Neural cell (in vitro differentiated cells): Measurements from ENCODE around the gene IGFBP7. TPM values are rescaled to one million over a fixed set of nuclear protein-coding genes. Genes with fewer than 3 reads are reported as not detected.

ENCODE experiments used
- H2AFZ ChIP-seq: fragments of 200-600, 300-800 bp; sonication (generic), shearing (Covaris generic); 2 replicates; pipeline ENCODE4 v1.6.0; 2014; ENCODE audit warnings: low read depth, mild to moderate bottlenecking, antibody characterized with exemption, low read length, moderate library complexity
- H3F3A ChIP-seq: fragments of 200-600 bp; shearing (Covaris generic); 2 replicates; pipeline ENCODE4 v1.6.1; 2016; ENCODE audit warnings: mild to moderate bottlenecking, moderate library complexity, mixed read lengths, antibody characterized with exemption, low read length; ENCODE audit not compliant: insufficient read depth, poor library complexity, severe bottlenecking
- H3K27ac ChIP-seq: fragments of 200-600, 300-800 bp; sonication (generic), shearing (Covaris generic); 2 replicates; pipeline ENCODE4 v1.5.1; 2014; ENCODE audit warnings: mild to moderate bottlenecking, low read length, moderate library complexity
- H3K27me3 ChIP-seq: fragments of 300-800, 200-600 bp; sonication (generic), shearing (Covaris generic); 2 replicates; pipeline ENCODE4 v1.6.0; 2014; ENCODE audit warnings: mild to moderate bottlenecking, low read depth, low read length, moderate library complexity; ENCODE audit not compliant: insufficient read depth
- H3K36me3 ChIP-seq: fragments of 300-800, 200-600 bp; sonication (generic), shearing (Covaris generic); 2 replicates; pipeline ENCODE4 v1.5.1; 2014; ENCODE audit warnings: mild to moderate bottlenecking, antibody characterized with exemption, low read length, moderate library complexity; ENCODE audit not compliant: insufficient read depth
- H3K4me2 ChIP-seq: fragments of 300-800, 200-600 bp; sonication (generic), shearing (Covaris generic); 2 replicates; pipeline ENCODE4 v1.6.0; 2014; ENCODE audit warnings: mild to moderate bottlenecking, low read length
- H3K4me3 ChIP-seq: fragments of 300-800, 200-600 bp; sonication (generic), shearing (Covaris generic); 2 replicates; pipeline ENCODE4 v1.5.1; 2014; ENCODE audit warnings: mild to moderate bottlenecking, low read length, moderate library complexity
- H3K79me2 ChIP-seq: fragments of 200-600 bp; shearing (Covaris generic); replicated peaks from 2 replicates; pipeline ENCODE4 v1.6.0; 2014; ENCODE audit warnings: mild to moderate bottlenecking, low read length, moderate library complexity; ENCODE audit not compliant: insufficient read depth
- H3K9ac ChIP-seq: fragments of 300-800, 200-600 bp; sonication (generic), shearing (Covaris generic); 2 replicates; pipeline ENCODE4 v1.6.1; 2016; ENCODE audit warnings: mild to moderate bottlenecking, low read length, mixed read lengths
- H3K9me2 ChIP-seq: fragments of 200-600 bp; shearing (Covaris generic); 2 replicates; pipeline ENCODE4 v1.6.1; 2016; ENCODE audit warnings: mild to moderate bottlenecking, low read length, mixed read lengths; ENCODE audit not compliant: insufficient read depth
- H3K9me3 ChIP-seq: fragments of 200-600, 300-800 bp; sonication (generic), shearing (Covaris generic); 2 replicates; pipeline ENCODE4 v1.6.1; 2016; ENCODE audit warnings: mild to moderate bottlenecking, mixed run types, low read length, moderate library complexity, mixed read lengths
- H4K20me1 ChIP-seq: fragments of 200-600 bp; shearing (Covaris generic); 2 replicates; pipeline ENCODE4 v1.6.1; 2016; ENCODE audit warnings: mild to moderate bottlenecking, mixed run types; ENCODE audit not compliant: insufficient read depth
- EP300 ChIP-seq: fragments of 450-650 bp; conservative IDR thresholded peaks from 2 replicates; pipeline ENCODE4 v1.6.1; 2014; ENCODE audit warnings: antibody characterized with exemption, mild to moderate bottlenecking, moderate library complexity; ENCODE audit not compliant: poor library complexity, severe bottlenecking
- MXI1 ChIP-seq: fragments of 450-650 bp; conservative IDR thresholded peaks from 2 replicates; pipeline ENCODE4 v1.6.1; 2014; ENCODE audit warnings: antibody characterized with exemption, mild to moderate bottlenecking; ENCODE audit not compliant: poor library complexity, severe bottlenecking
- POLR2AphosphoS5 ChIP-seq: IDR thresholded peaks from 2 replicates; pipeline ENCODE4 v1.6.1; 2012
- SMC3 ChIP-seq: fragments of 450-650 bp; conservative IDR thresholded peaks from 2 replicates; pipeline ENCODE4 v1.6.1; 2014; ENCODE audit warnings: antibody characterized with exemption, mild to moderate bottlenecking, moderate library complexity; ENCODE audit not compliant: poor library complexity
- TAF1 ChIP-seq: IDR thresholded peaks from 2 replicates; pipeline ENCODE4 v1.6.1; 2012; ENCODE audit warnings: low read depth
- polyA plus RNA-seq: library from polyadenylated mRNA; depleted of rRNA; stranded (reverse); fragments of >200 nt; gene quantifications from 2 replicates; pipeline ENCODE4 v1.2.3, GENCODE V29; 2014
- TF ChIP-seq, protein P1 (sequence below): IDR thresholded peaks from 2 replicates; pipeline ENCODE4 v1.6.1; 2012; ENCODE audit warnings: borderline replicate concordance

The IGFBP7 gene
- polyA plus RNA-seq, 1 donor from 2014 or later, result 0.33 TPM

DNA sequence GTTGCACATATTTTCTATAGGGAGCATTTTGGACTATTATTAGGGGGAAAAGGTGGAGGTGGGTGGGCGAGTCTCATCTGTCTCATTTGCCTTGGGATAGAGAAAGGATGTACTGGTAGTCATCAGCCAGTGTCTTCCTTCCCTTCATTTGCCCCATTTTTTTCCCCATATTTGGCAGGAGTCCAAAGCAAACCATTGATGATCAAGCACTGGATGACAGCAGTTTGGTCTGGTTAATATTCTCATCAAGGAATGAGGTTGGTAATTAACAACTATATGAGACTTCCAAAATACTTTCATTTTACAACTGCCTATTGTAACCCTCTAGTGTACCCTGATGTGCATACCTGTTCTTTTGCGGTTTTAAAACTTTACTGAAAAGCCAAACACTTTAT is 22.6 kb upstream of the IGFBP7 start:
- H3K4me2 ChIP-seq, result no peak overlapping the region

GRCh38 chr4:57131849-57132742 is 21.9 kb upstream of the IGFBP7 start:
- no peaks in the 10 kb centered on the region for H3K9me3 ChIP-seq

More for the DNA sequence above, 22.6 kb upstream of the IGFBP7 start:
- TF ChIP-seq POLR2AphosphoS5, result no peak
- TF ChIP-seq, protein P1, sequence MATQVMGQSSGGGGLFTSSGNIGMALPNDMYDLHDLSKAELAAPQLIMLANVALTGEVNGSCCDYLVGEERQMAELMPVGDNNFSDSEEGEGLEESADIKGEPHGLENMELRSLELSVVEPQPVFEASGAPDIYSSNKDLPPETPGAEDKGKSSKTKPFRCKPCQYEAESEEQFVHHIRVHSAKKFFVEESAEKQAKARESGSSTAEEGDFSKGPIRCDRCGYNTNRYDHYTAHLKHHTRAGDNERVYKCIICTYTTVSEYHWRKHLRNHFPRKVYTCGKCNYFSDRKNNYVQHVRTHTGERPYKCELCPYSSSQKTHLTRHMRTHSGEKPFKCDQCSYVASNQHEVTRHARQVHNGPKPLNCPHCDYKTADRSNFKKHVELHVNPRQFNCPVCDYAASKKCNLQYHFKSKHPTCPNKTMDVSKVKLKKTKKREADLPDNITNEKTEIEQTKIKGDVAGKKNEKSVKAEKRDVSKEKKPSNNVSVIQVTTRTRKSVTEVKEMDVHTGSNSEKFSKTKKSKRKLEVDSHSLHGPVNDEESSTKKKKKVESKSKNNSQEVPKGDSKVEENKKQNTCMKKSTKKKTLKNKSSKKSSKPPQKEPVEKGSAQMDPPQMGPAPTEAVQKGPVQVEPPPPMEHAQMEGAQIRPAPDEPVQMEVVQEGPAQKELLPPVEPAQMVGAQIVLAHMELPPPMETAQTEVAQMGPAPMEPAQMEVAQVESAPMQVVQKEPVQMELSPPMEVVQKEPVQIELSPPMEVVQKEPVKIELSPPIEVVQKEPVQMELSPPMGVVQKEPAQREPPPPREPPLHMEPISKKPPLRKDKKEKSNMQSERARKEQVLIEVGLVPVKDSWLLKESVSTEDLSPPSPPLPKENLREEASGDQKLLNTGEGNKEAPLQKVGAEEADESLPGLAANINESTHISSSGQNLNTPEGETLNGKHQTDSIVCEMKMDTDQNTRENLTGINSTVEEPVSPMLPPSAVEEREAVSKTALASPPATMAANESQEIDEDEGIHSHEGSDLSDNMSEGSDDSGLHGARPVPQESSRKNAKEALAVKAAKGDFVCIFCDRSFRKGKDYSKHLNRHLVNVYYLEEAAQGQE, result no peak
- no peaks in the 10 kb centered on the region for H3K79me2 ChIP-seq
- H3K9me2 ChIP-seq, result no peaks in the 10 kb centered on the region
- H3F3A ChIP-seq, result no peaks in the 10 kb centered on the region
- no peaks in the 10 kb centered on the region for H3K9me3 ChIP-seq
- no peak overlapping the region for H3K27ac ChIP-seq
- no peak overlapping the region for H3K9ac ChIP-seq
- no peaks in the 10 kb centered on the region for H4K20me1 ChIP-seq
- H3K36me3 ChIP-seq, result no peaks in the 10 kb centered on the region
- no peaks in the 10 kb centered on the region for H3K27me3 ChIP-seq
- no peak overlapping the region for H2AFZ ChIP-seq
- H3K4me3 ChIP-seq, result no peak overlapping the region

More at GRCh38 chr4:57131849-57132742, 21.9 kb upstream of the IGFBP7 start:
- H3K36me3 ChIP-seq, result no peaks in the 10 kb centered on the region
- no peaks in the 10 kb centered on the region for H3K27me3 ChIP-seq
- no peaks in the 10 kb centered on the region for H3K9me2 ChIP-seq
- H3K27ac ChIP-seq, result no peak overlapping the region
- H3F3A ChIP-seq, result no peaks in the 10 kb centered on the region
- no peak overlapping the region for H3K4me3 ChIP-seq
- H3K4me2 ChIP-seq, result no peak overlapping the region
- H4K20me1 ChIP-seq, result no peaks in the 10 kb centered on the region
- TF ChIP-seq SMC3 (no peak), MXI1 (no peak), POLR2AphosphoS5 (no peak), EP300 (no peak), TAF1 (no peak)
- TF ChIP-seq, protein P1, result no peak
- no peak overlapping the region for H3K9ac ChIP-seq
- H3K79me2 ChIP-seq, result no peaks in the 10 kb centered on the region
- H2AFZ ChIP-seq, result no peak overlapping the region
